HPDE6-E6E7 (cell line): ENCODE data around the gene NKD2.
"Not testable (repeated sequence)": the region's sequence is repeated elsewhere in the genome, so short reads cannot be mapped to it uniquely, and the experiment has no call there.

Source experiments
- DNase-seq: peaks from one replicate; pipeline ENCODE4 v3.0.0; 2011; ENCODE audit warnings: missing footprints; ENCODE audit errors: extremely low spot score

Gene NKD2, protein sequence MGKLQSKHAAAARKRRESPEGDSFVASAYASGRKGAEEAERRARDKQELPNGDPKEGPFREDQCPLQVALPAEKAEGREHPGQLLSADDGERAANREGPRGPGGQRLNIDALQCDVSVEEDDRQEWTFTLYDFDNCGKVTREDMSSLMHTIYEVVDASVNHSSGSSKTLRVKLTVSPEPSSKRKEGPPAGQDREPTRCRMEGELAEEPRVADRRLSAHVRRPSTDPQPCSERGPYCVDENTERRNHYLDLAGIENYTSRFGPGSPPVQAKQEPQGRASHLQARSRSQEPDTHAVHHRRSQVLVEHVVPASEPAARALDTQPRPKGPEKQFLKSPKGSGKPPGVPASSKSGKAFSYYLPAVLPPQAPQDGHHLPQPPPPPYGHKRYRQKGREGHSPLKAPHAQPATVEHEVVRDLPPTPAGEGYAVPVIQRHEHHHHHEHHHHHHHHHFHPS

DNA sequence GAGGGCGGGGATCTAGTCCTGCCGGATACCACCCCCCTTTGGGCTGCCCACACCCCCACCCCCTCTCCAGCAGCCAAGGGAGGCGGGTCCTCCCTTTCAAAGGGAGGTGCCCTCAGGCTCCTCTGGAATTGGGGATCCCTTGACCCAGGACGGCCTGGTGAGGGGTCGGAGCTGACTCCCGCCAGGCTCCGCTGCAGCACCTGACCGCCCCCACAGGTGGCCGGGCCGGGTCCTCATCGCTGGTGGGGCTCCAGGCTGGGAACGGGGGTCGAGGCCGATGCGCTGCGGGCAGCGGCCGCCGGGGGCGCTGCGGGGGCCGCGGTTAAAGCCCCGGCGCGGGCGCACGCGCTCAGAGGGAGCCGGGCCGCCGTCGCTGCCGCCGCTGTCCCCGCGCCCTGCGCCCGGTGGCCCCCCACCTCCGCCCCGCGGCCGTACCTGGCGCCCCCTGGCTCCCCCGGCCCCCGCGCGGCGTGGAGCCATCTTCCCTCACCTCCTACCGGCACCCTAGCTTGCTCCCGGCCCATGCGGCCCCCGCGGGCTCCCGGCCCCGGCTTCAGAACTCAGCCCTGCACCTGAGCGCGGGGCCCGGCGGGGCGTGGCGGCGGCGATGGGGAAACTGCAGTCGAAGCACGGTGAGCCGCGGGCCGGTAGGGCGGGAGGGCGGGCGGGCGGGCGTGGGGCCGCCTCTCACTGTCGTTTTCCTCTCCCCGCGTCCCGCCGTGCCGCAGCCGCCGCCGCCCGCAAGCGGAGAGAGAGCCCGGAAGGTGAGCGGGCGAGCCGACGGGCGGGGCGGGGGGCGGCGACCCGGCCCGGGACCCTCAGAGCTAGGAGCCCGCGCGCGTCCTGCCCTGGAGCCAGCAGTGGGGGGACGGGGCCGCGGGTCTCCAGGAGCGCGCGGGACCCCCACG lies at the start of gene NKD2:
Gene NKD2 (plus strand): TSS at position 352 of the 908 bp plus-strand sequence. CDS start 256 bp downstream, at position 608.
- no peak for DNase-seq

DNA sequence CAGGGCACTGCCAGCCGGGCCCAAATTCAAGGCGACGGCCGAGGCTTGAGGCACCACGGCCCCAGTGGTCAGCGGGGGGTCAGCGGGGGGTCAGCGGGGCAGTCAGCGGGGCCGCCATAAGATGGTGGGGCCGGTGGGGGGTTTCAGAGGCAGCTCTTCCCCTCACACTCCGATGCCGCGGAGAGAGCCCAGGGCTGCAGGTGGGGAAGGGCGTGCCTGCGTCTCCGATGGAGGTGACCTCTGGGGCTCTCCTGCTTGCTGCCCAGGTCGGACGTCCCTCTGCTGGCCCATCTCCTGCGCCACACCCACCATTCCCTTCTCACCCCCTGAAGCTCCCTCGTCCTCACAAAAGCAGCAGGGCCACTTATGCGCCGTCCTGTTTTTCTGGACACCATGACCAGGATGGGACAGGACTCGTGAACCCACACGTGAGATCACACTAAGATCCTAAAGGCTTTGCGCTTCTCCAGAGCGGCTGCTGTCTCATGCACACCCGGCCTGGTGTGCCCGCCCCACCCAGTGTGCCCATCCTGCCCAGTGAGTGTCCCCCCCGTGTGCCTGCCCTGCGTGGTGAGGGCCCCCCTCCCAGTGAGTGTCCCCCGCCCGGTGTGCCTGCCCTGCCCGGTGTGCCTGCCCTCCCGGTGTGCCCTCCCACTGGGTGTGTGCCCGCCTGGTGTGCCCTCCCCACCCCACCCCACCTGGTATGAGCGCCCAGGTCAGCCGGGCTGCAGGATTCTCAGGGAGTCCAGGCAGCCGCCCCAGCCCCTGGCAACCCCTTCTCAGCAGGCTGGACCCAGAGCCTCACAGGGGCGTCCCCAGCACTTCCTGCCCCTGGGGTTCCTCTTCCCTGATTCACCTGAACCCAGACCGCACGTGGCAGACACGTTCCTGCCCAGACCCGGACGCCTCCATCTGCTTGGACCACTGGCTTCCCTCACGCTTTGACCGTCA lies 48.7 kb upstream of the NKD2 start:
- DNase-seq, result no peak

DNA sequence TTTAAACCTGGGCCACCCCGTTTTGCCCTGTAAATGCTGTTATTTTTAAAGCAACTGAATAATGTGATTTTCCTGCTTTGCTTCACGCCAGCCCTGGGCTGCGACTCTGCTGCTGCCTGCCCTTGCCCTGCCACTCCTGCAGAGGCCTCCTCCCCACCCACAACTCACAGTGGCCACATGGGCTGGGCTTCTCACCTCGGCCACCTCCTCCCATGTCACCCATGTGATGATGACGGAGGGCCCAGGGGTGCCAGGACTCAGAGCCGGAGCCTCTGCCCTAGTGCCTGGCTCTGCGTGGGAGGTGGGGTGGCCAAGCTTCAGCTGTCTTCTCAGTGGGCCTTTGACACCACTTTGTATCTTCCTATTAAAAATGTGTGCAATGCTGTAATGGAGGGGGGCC lies 48.1 kb upstream of the NKD2 start:
- DNase-seq, result no peak

GRCh38 chr5:961002-961710 lies 47.4 kb upstream of the NKD2 start:
- no peak for DNase-seq

- DNase-seq, result no peak
Measured at GRCh38 chr5:961711-962240, 46.8 kb upstream of the NKD2 start.

GRCh38 chr5:962386-962785 lies 46.2 kb upstream of the NKD2 start:
- DNase-seq, result no peak

GRCh38 chr5:962801-963200 lies 45.8 kb upstream of the NKD2 start:
- no peak for DNase-seq

DNA sequence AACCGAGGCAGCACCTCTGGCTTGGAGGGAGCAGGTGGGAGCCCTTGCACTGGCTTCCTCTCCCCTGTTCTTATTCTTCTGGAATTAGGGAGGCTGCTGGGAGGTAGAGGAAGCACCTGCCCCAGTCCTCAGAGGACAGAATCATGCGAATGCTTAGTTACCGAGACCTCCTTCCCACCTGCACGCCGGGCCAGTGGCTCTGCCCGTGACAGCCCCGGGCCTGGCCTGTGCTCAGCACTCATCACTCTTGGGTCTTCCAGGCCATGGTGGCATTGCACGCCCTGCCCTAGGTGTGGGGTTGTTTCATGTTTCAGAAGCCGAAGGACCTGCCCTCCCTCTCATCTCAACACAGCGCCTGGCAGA lies 45.3 kb upstream of the NKD2 start:
- no peak for DNase-seq

GRCh38 chr5:963673-964531 lies 44.7 kb upstream of the NKD2 start:
- DNase-seq, result no peak

- no peak for DNase-seq
Measured at GRCh38 chr5:964821-965220, 43.8 kb upstream of the NKD2 start.

DNA sequence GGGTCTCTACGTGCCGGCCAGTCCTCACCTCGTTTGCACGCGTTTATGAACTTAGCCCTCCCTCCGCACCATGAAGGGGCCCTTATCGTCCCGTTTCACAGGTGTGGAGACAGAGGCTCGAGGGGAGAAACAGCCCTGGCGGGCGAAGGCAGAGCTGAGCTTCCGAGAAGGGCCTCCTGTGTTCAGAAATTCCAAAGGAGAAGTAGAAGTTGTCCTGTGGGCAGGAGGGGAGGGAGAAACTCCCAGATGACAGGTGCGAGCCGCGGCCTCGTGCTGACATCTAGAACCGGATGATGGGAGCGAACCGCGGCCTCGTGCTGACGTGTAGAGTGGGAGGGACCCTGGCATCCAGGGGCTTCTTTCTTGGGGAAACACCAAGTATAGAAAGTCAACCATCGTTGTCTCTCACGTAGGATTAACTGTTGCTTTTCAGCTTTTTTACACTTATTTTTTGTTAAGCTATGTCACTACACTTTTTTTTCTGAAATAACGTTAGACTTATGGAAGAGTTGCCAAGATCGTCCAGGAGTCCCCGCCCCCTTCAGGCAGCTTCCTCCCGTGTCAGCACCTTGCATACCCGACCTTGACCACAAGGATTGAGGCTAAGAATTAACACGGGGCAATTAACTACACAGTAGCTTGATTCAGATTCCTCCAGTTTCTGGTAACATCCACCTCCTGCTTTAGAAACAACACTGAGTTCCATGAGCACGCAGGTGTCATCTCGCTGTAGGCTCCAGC lies 42.8 kb upstream of the NKD2 start:
- no peak for DNase-seq

GRCh38 chr5:966345-966710 lies 42.3 kb upstream of the NKD2 start:
- DNase-seq, result no peak

GRCh38 chr5:966941-967340 lies 41.7 kb upstream of the NKD2 start:
- DNase-seq, result no peak

- no peak for DNase-seq
Measured at GRCh38 chr5:968881-969280, 39.7 kb upstream of the NKD2 start.

DNA sequence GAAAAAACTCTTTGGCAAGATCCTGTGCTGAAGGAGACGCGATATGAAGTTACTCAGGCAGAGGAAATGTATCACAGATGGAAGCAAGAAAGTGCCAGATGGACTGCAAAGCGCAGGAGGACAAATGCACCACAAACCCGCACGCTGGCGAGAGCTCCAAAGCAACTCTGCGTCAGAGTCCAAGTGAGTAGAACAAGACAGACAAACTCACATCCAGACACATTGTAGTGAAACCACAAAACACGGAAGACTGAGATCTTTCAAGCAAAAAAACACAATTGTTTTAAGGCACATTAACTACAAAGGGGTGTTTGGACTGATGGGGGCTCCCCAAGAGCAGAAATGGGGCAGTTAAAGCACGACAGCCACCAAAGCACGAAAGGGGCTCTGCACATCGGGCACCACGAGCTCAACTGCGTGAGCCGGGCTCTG lies 39.2 kb upstream of the NKD2 start:
- no peak for DNase-seq

DNA sequence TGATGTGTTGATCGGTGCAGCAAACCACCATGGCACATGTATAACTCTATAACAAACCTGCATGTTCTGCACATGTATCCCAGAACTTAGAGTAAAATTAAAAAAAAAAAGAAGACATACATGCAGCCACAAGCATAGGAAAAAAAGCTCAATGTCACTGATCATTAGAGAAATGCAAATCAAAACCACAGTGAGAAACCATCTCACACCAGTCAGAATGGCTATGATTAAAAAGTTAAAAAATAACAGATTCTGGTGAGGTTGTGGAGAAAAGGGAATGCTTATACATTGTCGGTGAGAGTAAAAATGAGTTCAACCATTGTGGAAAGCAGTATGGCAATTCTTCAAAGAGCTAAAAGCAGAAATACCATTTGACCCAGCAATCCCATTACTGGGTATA lies 36.0 kb upstream of the NKD2 start:
- not testable (repeated sequence) for DNase-seq

GRCh38 chr5:976849-977751 lies 31.5 kb upstream of the NKD2 start:
- DNase-seq, result no peak

GRCh38 chr5:978054-978453 lies 30.5 kb upstream of the NKD2 start:
- DNase-seq, result no peak
